DMS114 treated with DMSO at 0.1 percent for 48 hours (cell line): ENCODE data around the gene INTS3.
"Not testable (repeated sequence)": the region's sequence is repeated elsewhere in the genome, so short reads cannot be mapped to it uniquely, and the experiment has no call there.

Experiments
- DNase-seq: peaks from one replicate; lab custom pipeline; 2025; ENCODE audit not compliant: unreplicated experiment; lab: John Stamatoyannopoulos, UW

The INTS3 gene

DNA sequence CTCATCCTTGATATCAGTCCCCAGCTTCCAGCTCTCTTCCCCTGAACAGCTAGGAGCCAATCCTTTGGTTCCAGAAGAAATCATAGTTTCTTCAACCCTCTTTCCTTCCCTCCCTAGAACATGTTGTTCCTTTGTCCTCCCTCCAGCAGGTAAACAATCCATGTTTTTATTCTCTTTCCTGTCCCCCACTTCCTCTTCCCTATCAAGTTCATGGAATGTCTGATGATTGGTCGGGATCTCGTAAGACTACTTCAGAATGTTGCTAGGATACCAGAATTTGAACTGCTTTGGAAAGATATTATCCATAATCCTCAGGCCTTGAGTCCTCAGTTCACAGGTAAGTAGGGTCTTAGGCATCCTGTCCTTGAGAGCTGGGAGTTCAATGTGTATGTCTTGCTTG, 24.2 kb downstream of the INTS3 start:
- no peak for DNase-seq

DNA sequence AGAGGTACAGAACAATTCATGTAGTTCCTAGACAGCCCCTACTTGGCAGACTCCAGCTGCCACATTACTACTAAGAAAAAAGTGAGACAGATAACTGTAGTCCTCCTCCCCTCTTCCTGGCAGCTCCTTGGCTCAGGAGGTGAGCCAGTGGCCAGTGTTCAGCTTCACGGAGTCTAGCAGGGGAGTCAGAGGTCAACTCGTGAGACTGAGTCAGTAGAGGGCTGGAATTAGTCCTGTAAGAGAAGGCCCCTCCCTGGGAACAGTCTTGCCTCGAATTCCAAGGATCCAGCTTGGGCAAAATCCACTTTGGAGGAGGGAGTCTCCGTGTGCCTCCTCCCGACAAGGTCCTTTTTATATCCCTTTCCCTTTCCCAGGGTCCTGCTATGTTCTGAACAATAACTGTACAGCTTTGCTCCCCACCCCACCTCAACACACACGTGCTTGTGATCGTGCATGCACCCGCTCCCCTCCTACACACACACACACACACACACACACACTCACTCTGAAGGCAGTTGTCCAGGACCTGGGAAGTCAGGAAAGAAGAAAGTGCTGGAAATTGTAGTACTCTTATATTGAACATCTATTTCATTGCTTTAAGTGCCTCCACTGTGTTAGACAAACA, 24.8 kb downstream of the INTS3 start:
- DNase-seq, result no peak

DNA sequence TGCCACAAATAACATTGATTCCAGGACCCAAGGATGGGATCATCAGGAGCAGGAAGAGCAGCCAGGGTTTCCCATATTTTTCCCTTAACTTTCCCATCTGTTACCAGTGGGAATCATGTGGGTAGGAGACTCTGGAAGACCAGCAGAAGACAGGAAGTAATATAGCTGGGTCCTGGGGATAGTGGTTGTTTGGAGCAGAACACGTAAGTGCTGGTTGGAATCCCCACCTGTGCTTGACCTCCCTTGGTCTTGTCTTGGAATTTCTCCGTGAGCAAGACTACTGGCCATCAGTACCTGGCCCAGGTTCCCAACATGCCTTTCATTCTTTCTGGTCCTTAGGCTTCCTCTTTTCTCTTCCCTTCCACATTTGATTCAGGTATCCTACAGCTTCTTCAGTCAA, 26.4 kb downstream of the INTS3 start:
- DNase-seq, result no peak

DNA sequence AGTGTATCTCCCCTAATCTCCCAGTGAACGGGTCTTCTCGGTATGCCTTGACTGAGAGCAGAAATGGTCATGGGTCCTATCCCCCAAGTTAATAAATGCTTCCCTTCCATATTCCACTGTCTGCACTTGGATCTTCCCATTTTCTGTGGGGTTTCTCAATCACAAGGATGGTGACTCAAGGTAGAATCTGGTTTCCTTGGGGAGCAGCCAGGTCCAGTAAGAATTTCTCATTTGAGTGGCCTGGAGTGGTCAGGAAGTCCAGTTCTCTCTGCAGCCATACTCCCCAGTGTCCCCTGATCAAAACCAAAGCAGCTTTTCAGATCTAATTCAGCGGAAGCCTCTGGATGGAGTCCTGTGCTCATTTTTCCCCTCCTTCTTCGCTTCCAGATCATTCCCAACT, 32.6 kb downstream of the INTS3 start:
- DNase-seq, result no peak

DNA sequence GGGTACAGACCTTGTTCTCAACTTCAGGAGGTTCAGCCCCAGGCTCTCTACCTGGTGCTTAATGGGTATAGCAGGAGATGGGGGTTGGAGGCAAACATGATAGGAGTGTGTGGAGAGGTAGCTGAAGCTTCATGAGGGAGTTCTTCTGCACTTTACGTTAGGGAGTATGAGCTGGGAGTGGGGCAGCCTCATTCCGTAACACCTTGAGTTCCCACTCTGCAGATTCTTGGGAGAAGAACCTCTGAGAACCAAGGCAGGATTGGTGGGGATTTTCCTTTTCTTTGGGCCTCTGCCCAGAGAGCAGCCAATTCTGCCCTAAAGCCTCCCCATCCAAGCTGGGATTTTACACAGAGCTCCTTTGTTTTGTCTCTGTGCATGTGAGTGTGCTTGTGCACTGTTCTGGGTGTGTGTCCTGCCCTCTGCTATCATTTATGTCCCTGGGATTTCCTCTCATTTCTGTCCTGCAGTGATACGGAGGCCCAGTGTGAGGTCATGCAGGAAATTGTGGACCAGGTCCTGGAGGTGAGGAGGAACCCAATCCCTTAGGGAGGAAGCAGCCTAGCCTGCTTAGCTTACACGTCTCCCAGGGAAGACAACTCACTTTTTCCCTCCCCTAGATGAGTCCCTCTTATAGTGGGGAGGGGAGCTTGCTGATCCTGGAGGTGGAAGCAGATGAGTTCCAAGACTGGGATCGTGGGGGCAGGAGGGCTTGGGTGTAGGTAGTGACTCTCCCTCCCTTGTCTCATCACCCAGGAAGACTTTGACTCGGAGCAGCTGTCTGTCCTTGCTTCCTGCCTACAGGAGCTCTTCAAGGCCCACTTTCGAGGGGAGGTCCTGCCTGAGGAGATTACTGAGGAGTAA, 35.7 kb downstream of the INTS3 start:
- no peak for DNase-seq

DNA sequence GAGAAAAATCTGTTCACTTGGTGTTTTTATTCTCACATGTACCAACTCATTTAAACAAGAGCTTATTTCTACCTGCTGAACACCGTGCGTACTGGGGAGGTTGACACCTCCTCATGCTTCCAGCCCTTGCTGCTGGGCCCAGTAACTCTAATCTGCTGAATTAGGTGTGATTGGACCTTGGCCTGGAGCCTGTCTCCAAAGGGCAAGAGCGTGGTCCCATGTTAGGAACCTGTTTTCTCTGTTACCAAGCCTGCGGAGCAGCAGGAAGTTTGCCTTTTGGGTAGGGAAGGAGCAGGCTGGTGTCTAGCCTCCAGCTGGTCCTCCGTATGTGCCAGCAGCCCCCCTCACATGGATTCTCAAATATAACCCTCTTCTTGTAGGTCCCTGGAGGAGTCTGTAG, 36.5 kb downstream of the INTS3 start:
- no peak for DNase-seq

DNA sequence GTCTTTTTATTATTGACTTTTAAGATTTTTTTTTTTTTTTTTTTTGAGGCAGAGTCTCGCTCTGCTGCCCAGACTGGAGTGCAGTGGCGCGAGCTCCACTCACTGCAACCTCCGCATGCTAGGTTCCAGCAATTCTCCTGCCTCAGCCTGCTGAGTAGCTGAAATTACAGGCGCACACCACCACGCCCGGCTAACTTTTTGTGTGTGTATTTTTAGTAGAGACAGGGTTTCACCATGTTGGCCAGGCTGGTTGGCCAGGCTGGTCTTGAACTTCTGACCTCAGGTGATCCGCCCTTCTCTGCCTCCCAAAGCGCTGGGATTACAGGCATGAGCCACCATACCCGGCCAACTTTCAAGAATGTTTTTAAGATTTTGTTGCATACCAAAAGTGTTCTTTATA, 38.8 kb downstream of the INTS3 start:
- not testable (repeated sequence) for DNase-seq

DNA sequence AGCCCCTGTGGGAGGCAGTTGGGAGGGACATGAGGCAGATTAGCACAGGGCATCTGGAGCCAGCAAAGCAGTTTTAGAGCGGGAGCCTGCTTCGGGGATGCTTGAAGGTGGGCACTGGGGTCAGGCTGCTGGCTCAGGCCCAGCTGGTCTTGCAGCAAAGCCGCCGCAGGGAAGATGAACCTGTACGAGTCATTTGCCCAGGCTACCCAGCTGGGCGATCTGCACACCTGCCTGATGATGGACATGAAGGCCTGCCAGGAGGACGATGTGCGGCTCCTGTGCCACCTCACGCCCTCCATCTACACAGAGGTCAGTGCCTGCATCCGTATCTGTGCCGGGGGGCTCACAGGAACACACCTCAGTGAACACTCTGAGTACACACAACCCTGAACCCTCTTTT, 39.7 kb downstream of the INTS3 start:
- DNase-seq, result no peak

DNA sequence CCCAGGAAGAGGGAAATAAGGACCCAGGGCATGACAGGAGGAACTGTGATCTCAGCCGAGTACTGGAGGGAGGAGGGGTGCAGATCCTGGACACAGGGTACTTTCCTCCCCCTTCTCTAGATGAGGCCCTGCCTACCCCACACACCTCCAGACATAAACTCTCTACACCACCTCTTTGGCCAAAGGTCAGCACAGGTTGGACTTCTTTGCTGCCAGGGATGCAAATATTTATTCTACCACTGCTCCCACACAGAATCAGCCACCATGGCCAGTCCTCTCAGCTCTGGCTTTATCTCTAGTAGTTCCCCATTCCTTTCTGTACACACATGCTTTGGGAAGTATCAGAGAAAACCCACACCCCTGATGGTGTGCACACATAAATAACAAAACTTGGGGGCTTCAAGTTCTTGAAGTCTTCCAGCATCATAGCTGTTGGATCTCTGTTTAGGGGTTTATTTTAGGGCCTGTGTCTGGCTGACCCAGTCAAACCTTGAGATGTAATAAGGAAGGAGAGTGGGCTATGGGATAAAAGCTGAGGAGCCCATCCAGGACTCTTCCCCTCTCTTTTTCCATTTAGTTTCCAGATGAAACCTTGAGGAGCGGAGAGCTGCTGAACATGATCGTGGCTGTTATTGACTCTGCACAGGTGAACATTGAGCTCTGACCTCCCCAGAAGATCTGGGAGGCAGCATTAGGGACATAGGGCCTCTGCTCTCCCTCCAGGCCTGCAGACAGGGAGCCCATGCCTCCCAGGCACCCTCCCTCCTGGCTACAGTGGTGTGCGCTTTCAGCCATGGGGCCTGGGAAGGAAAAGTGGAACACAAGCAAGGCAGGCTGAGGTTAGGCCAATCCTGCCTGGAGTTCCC, 40.7 kb downstream of the INTS3 start:
- no peak for DNase-seq

DNA sequence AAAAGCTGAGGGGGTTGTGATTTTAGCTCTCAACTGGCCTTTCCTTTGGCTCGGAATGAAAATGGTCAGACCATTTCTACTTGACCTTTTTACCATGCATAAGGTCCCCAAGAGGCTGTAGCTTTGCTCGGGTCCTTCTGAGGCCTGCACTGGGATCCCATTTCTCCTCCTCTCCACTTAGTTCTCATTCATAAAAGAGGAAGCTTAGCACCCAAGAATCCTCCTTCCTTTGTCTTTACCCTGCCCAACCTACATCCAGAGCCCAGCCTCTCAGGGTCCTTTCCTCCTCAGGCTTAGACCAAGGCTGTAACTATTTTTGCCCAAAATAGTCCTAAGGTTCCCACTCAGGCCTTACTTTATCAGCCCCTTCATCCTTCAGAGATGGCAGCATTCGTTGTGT, 41.4 kb downstream of the INTS3 start:
- no peak for DNase-seq

DNA sequence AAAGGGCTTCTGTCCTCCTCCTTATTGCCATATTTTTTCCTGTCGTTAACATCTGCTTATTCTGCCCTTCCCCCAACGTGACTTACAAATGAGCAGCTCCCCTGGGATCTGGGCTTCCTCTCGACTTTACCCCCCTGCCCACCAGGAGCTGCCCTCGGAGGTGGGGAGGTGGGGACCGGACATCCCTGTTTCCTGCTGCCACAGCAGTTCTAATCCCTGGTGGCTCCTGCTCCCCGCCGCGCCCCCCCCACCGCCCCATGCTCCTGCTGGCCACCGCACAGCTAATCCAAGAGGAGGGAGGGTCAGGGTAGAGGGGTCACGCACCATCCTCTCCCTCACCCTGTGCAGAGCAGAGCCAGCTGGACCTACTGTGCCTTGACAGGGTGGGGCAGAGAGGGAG, 42.9 kb downstream of the INTS3 start:
- DNase-seq, result no peak

DNA sequence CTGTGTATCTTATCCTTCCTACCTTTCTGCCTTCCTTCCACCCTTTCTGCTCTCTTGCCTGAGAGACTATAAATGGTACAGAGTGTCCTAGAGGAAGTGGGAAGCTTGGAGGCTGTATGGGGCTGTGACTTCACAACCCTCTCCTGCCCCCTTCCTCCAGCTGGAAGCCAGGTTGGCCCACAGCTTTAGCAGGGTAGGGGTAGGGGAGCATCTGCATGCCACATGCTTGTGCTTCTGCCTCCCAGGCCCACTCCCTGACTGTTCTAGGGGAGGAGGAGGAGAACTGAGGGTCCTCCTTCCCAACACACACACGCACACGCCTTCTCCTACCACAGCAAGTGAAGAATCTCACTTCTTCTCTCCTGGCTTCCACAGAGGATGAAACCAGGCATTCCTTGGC, 43.4 kb downstream of the INTS3 start:
- no peak for DNase-seq

DNA sequence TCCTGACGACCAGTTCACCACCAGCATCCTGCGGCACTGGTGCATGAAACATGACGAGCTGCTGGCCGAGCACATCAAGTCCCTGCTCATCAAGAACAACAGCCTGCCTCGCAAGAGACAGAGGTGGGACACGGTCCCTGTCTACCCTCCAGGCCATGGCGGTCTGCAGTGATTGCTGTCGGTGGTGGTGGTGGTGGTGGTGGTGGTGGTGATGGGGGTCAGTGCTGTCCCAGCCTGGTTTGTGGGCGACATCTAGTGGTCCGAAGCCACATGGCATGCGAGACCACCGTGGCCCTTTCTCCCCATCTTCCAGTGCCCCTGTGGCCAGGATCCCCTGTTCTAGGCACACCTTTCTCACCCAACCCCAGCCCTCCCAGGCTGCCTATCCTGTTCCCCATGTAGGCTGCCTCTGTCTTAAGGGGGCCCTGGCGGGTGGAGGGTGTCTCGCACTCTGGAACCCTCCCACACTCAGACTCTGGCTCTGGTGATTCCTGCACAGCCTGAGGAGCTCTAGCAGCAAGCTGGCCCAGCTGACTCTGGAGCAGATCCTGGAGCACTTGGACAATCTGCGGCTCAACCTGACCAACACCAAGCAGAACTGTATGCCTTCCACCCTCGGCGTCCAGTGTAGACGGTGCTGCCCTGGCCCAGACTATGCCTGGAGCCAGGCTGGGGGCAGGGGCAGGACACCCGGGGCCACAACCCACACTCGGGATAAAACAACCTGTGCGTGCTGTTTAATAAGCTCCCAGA, 44.2 kb downstream of the INTS3 start:
- no peak for DNase-seq

DNA sequence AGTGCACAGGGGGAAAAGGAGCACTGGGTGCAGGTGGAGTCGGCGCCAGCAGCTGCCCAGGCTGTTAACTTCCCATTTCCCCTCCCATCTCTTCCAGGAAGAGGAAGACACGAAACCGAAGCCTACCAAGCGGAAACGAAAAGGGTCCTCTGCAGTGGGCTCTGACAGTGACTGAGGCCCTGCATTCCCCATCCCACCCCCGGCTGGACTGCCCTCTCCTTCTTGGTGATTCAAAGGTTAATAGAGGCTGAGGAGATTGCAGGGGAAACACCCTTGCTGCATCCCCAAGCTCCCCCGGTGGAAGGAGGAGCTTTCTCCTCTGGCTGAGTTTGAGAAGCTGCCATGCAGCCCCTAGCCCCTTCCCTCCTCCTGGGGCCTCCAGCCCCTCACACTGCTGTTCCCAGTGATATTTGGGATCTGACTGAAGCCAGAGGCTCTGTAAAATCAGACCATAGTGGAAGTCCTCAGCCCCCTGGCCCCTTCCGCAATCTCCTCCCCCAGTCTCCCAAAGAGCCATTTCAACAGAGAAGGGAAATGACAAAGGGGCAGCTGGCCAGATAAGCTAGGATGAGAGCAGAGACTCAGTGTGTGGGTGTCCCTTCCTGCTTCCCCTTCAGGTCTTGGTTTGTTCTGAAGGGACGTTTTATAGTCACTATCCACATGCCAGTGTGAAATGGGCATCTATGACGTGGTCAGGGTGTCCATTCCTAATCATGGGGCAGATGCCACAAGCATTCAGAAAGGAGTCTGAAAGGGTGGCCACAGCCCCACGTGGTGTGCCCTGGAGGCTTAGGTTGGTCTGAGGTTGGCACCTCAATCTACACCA, 45.5 kb downstream of the INTS3 start:
- no peak for DNase-seq

DNA sequence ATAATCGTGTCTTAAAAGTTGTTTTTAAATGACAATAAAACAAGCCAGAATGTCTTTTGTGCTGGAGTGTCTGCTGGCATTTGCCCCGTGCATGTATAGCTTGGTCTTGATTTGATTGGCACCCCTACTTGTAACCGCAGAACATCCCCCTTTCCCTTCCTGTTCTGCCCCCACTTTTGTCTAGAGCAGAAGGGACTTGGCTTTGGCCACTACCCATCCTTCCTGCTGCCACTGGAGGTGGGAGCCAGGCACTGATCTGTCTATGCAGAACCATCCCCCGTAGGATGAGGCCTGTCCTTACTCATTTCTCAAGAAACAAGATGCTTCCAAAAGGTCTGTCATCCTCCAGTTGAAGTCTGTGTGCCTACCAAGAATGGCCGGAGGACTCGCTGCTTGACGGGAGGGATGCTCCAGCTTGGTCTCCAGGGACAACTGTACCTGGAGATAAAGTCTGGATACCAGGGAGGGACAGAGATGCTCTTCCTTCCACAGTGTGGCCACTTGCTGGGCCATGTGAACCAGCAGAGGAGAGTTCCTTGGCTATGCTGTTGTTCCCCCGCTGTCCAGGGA, 46.3 kb downstream of the INTS3 start:
- no peak for DNase-seq

DNA sequence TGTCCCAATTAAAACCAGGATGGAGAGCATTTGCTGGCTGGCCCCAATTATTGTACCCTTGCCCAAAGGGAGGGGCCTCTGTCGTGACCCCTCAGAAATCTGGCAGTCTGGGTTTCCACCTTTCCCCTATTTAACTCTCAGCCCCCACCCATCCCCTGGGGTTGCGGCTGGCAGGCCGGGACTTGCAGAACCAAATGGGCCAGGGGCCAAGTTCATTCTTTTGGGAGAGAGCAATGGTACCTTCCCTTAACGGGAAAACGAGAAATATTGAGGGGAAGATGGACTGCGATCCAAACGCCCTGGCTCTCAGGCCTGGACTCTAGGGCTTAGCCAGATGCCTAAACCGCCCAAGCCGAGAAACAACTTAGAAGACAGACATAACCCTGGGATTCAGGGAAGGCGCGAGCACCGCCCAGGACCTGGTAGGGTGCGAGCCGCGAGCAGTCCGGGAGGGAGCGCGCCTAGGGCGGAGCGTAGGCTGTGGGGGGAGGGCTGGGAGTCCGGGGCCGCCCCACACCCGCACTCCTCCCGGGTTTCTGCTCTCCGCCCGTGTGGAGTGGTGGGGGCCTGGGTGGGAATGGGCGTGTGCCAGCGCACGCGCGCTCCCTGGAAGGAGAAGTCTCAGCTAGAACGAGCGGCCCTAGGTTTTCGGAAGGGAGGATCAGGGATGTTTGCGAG, 47.1 kb downstream of the INTS3 start, which contains the start of gene SLC27A3:
TSS of gene SLC27A3 (plus strand) at position 628 of the 678 bp plus-strand sequence. CDS start 91 bp downstream, outside the sequence.
- peak; percentile 62 for DNase-seq

DNA sequence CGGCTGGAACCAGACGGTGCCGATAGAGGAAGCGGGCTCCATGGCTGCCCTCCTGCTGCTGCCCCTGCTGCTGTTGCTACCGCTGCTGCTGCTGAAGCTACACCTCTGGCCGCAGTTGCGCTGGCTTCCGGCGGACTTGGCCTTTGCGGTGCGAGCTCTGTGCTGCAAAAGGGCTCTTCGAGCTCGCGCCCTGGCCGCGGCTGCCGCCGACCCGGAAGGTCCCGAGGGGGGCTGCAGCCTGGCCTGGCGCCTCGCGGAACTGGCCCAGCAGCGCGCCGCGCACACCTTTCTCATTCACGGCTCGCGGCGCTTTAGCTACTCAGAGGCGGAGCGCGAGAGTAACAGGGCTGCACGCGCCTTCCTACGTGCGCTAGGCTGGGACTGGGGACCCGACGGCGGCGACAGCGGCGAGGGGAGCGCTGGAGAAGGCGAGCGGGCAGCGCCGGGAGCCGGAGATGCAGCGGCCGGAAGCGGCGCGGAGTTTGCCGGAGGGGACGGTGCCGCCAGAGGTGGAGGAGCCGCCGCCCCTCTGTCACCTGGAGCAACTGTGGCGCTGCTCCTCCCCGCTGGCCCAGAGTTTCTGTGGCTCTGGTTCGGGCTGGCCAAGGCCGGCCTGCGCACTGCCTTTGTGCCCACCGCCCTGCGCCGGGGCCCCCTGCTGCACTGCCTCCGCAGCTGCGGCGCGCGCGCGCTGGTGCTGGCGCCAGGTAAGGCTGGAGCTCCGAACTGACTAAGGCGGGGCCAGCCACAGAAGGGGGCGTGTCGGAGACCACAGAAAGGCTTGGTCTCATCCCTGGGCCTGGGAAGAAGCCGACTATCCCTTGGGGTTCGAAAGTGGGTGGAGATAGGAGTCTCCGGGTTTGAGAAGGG, 47.8 kb downstream of the INTS3 start:
- peak; percentile 24 for DNase-seq

DNA sequence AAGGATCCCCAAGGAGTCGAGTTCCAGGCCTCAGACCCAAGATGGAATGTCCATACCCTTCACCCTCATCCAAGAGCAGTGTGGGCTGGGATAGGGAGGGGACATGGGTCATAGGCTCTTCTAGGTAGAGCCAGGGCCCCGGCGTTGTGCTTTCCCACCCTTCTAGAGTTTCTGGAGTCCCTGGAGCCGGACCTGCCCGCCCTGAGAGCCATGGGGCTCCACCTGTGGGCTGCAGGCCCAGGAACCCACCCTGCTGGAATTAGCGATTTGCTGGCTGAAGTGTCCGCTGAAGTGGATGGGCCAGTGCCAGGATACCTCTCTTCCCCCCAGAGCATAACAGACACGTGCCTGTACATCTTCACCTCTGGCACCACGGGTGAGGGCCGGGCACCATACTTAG, 48.5 kb downstream of the INTS3 start:
- DNase-seq, result no peak
